ENCODE data around the gene PTPN1. TPM values are rescaled to one million over a fixed set of nuclear protein-coding genes. Genes with fewer than 3 reads are reported as not detected.

PTPN1 gene
- total RNA-seq, 1 donor = 28.8 TPM

GRCh38 chr20:50627747-50628146, 117.6 kb downstream of the PTPN1 start:
- DNase-seq (ENCODE audit: low read depth in 2 of 3, low spot score in 2 of 3) = no peak

DNA sequence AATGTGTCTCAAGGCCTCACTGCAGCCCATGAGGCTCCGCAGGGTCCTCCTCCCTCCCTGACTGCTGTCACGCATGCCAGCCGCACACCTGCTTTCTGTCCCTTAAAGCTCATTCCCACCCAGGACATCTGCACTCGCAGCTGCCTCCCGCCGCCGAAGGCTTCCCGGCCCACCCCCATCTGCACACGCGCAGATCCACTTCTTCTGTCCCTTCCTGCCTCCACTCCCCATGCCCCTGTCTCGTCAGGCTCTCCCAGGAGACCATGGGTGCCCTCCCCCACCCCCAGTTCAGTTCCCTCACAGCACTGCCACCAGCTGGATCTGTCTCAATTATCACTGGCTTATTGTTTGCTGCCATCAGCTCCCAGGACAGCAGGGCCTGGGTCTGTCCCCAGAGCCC, 118.1 kb downstream of the PTPN1 start:
- DNase-seq (ENCODE audit: low read depth in 2 of 3, low spot score in 2 of 3) = no peak

GRCh38 chr20:50628853-50629669, 118.9 kb downstream of the PTPN1 start:
- DNase-seq (ENCODE audit: low read depth in 2 of 3, low spot score in 2 of 3) = no peak

DNA sequence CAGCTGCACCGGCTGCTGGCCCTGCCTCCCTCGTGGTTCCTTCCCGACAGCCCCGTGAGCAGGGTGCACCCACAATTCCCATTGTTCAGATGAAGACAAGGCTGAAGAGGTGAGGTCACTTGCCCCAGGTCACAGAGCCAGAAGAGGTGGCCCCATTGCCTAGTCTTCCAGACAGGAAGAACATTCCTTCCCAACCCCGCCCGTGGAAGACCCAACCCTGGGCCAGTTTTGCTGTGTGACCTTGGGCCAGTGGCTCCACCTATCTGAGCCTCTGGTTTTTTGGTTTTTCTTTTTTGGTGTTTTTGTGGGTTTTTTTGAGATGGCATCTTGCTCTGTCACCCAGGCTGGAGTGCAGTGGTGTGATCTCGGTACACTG, 119.5 kb downstream of the PTPN1 start:
- no peak for DNase-seq (ENCODE audit: low read depth in 2 of 3, low spot score in 2 of 3)

- DNase-seq (ENCODE audit: low read depth in 2 of 3, low spot score in 2 of 3) = no peak
Measured at GRCh38 chr20:50630578-50631263, 120.5 kb downstream of the PTPN1 start.

- DNase-seq (ENCODE audit: low read depth in 2 of 3, low spot score in 2 of 3) = no peak
Measured at GRCh38 chr20:50632236-50632635, 122.1 kb downstream of the PTPN1 start.

- DNase-seq (ENCODE audit: low read depth in 2 of 3, low spot score in 2 of 3) = no peak
Measured at GRCh38 chr20:50632701-50633100, 122.5 kb downstream of the PTPN1 start.

- DNase-seq (ENCODE audit: low read depth in 2 of 3, low spot score in 2 of 3) = no peak
Measured at GRCh38 chr20:50633361-50633760, 123.2 kb downstream of the PTPN1 start.

DNA sequence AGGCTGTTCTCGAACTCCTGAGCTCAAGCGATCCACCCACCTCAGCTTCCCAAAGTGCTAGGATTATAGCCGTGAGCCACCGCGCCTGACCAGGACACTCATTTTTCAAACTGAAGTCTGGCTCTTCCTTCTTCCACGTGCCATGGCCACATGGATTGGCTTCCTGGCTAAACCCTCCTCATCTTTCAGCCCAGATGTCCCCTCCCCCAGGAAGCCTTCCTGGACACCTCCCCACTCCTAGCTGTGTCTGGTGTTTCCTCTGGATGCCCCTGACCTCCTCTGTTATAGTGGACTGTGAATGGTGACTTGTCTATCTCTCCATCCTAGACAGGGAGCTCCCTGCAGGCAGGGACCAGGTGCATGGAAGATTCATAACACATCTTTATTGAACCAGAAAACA, 124.0 kb downstream of the PTPN1 start:
- no peak for DNase-seq (ENCODE audit: low read depth in 2 of 3, low spot score in 2 of 3)

Small RNAs within 50 kb of the gene (small RNA-seq; reads per million reads assigned to genes)
- gene COX6CP2 = not detected
- not detected for gene MIR1302-5
- gene MIR645 = not detected
- gene RF00019 = not detected

Other genes with a start within 250 kb of the PTPN1 start
- gene RIPOR3, start 181.2 kb downstream of the PTPN1 start, total RNA-seq = 32.6 TPM
- 1.1 TPM for gene PARD6B, start 221.2 kb downstream of the PTPN1 start, total RNA-seq